HL-60 (cell line): ENCODE measurements around the gene TFB2M.

Experiments
- GABPA ChIP-seq: IDR thresholded peaks from 2 replicates; pipeline ENCODE4 v1.6.1; 2012; ENCODE audit warnings: low read depth
- POLR2AphosphoS5 ChIP-seq: IDR thresholded peaks from 2 replicates; pipeline ENCODE4 v1.6.1; 2012; ENCODE audit warnings: low read depth
- TF ChIP-seq, protein P1 (sequence below): IDR thresholded peaks from one replicate; pipeline ENCODE4 v1.5.1; 2011; ENCODE audit warnings: low read length, control low read depth, inconsistent platforms; ENCODE audit not compliant: insufficient read depth
- TF ChIP-seq, protein P2 (sequence below): IDR thresholded peaks from 2 replicates; pipeline ENCODE4 v1.6.1; 2012; ENCODE audit warnings: low read depth; ENCODE audit not compliant: insufficient replicate concordance

DNA sequence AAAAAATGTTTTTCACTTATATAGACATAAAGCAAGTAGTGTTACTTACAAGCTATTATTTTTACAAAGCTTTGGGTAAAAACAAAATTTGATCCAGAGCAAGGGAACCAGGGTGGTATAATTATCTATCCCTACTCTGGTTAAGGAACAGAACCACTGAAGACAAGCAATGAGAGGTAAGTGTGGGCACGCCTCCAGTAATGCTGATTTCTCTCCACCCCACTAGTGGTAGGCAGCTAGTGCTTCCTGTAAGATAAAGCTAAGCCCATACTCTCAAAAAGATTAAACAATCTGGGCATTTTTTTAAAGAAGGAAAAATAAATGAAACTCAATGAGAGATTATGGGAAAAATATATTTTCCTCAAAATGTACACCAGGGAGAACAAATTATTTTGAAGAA lies 22.1 kb downstream of the TFB2M start:
- TF ChIP-seq, protein P1, sequence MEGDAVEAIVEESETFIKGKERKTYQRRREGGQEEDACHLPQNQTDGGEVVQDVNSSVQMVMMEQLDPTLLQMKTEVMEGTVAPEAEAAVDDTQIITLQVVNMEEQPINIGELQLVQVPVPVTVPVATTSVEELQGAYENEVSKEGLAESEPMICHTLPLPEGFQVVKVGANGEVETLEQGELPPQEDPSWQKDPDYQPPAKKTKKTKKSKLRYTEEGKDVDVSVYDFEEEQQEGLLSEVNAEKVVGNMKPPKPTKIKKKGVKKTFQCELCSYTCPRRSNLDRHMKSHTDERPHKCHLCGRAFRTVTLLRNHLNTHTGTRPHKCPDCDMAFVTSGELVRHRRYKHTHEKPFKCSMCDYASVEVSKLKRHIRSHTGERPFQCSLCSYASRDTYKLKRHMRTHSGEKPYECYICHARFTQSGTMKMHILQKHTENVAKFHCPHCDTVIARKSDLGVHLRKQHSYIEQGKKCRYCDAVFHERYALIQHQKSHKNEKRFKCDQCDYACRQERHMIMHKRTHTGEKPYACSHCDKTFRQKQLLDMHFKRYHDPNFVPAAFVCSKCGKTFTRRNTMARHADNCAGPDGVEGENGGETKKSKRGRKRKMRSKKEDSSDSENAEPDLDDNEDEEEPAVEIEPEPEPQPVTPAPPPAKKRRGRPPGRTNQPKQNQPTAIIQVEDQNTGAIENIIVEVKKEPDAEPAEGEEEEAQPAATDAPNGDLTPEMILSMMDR: no peak
- TF ChIP-seq, protein P2, sequence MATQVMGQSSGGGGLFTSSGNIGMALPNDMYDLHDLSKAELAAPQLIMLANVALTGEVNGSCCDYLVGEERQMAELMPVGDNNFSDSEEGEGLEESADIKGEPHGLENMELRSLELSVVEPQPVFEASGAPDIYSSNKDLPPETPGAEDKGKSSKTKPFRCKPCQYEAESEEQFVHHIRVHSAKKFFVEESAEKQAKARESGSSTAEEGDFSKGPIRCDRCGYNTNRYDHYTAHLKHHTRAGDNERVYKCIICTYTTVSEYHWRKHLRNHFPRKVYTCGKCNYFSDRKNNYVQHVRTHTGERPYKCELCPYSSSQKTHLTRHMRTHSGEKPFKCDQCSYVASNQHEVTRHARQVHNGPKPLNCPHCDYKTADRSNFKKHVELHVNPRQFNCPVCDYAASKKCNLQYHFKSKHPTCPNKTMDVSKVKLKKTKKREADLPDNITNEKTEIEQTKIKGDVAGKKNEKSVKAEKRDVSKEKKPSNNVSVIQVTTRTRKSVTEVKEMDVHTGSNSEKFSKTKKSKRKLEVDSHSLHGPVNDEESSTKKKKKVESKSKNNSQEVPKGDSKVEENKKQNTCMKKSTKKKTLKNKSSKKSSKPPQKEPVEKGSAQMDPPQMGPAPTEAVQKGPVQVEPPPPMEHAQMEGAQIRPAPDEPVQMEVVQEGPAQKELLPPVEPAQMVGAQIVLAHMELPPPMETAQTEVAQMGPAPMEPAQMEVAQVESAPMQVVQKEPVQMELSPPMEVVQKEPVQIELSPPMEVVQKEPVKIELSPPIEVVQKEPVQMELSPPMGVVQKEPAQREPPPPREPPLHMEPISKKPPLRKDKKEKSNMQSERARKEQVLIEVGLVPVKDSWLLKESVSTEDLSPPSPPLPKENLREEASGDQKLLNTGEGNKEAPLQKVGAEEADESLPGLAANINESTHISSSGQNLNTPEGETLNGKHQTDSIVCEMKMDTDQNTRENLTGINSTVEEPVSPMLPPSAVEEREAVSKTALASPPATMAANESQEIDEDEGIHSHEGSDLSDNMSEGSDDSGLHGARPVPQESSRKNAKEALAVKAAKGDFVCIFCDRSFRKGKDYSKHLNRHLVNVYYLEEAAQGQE: no peak
- TF ChIP-seq POLR2AphosphoS5: no peak
- TF ChIP-seq GABPA: no peak
